GM23248 (cell line): Measurements from ENCODE around the gene PLEKHA1.

Experiments used
- EZH2 ChIP-seq: fragments of 200-600 bp; sonication (generic); IDR thresholded peaks from 2 replicates; pipeline ENCODE4 v1.6.1; 2018; ENCODE audit warnings: antibody characterized with exemption, mild to moderate bottlenecking; ENCODE audit not compliant: insufficient read depth, poor library complexity, severe bottlenecking
- EZH2phosphoT487 ChIP-seq: fragments of 200-600 bp; sonication (generic); IDR thresholded peaks from 2 replicates; pipeline ENCODE4 v1.6.1; 2018; ENCODE audit warnings: antibody characterized with exemption, moderate library complexity, mild to moderate bottlenecking, low read depth; ENCODE audit not compliant: insufficient read depth

GRCh38 chr10:122481296-122482056 lies 107.0 kb downstream of the PLEKHA1 start:
- TF ChIP-seq EZH2 (no peak), EZH2phosphoT487 (no peak)
